T-helper 17 cell (primary cell): ENCODE data around the gene RTN4RL1. TPM values are rescaled to one million over a fixed set of nuclear protein-coding genes. Genes with fewer than 3 reads are reported as not detected.
A peak's percentile ranks its signal among the peaks of the same experiment; 100 is the strongest.

Source experiments
- ATAC-seq: fragments of 150-1000 bp; cut with Tn5 transposase; 2 replicates; pipeline ENCODE4 v1.10.0; 2021; ENCODE audit warnings: mild to moderate bottlenecking, moderate library complexity
- DNase-seq, 3 donors: peaks; one replicate each; pipeline versions ENCODE4 v3.0.0 to v3.0.0-alpha.2; 2020 to 2021
- H3K9me3 ChIP-seq: one replicate; pipeline ENCODE4 v1.7.0; 2013; ENCODE audit warnings: low read length, mild to moderate bottlenecking; ENCODE audit not compliant: control insufficient read depth, poor library complexity, severe bottlenecking
- H3K27ac Mint-ChIP-seq: one replicate; pipeline ENCODE4 v1.8.0; 2022; ENCODE audit warnings: mild to moderate bottlenecking, moderate library complexity, mixed read lengths
- H3K27me3 Mint-ChIP-seq: one replicate; pipeline ENCODE4 v1.8.0; 2022; ENCODE audit warnings: mixed read lengths
- H3K36me3 Mint-ChIP-seq: one replicate; pipeline ENCODE4 v1.8.0; 2022; ENCODE audit warnings: low read depth, mixed read lengths
- H3K4me1 Mint-ChIP-seq: one replicate; pipeline ENCODE4 v1.8.0; 2022; ENCODE audit warnings: mild to moderate bottlenecking, mixed read lengths
- H3K4me3 Mint-ChIP-seq: one replicate; pipeline ENCODE4 v1.8.0; 2022; ENCODE audit warnings: mild to moderate bottlenecking, moderate library complexity, mixed read lengths
- total RNA-seq, 4 donors: library from RNA in 2 of 4; stranded (reverse) in 2 of 4; gene quantifications; one replicate each; pipeline ENCODE4 v1.2.3 and lab custom pipeline; 2022 to 2026

The RTN4RL1 gene
- total RNA-seq, 2 donors from 2014 or later: 0.21 to 0.90 TPM

DNA sequence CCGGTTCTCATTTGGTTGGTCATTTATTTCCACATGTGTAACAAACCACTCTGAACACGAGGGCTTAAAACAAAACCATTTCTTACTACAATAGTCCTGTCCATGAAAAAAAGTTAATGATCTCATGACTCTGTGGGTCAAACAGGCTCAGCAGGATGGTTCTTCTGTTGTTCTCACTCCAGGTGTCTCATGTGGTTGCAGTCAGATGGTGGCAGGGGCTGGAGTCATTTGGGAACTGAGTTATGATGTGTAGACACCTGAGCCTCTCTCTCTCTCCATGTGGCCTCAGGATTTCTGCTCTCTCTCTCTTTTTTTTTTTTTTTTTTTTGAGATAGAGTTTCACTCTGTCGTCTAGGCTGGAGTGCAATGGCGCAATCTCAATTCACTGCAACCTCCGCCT lies 55.4 kb downstream of the RTN4RL1 start:
- no peak for ATAC-seq
- peaks cover 36% of the 10 kb centered on the region for H3K27me3 Mint-ChIP-seq

DNA sequence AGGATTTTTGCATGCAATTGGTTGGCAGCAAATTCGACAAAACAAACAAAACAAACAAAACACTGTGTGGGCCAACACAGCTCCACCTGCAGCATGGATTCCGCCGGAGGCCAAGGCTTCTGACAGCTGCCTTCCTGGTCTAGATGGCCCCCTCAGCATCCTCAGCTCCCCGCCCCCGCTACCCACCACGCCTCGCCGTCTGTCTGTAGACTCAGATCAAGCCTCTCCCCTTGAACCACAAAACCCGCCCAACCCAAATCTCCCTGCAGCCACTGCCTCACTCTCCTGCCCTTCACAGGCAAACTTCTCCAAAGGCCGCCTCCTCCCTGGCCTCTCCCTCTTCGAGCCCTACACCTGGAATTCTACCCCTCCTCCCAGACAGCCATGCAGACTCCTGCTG lies 57.9 kb downstream of the RTN4RL1 start:
- Mint-ChIP-seq H3K4me3 (no peak overlapping the region), H3K4me1 (peaks cover 7% of the 10 kb centered on the region), H3K27me3 (peaks cover 29% of the 10 kb centered on the region), H3K27ac (no peak overlapping the region), H3K36me3 (peaks cover 7% of the 10 kb centered on the region)
- H3K9me3 ChIP-seq: no peaks in the 10 kb centered on the region
- ATAC-seq: no peak
- DNase-seq: no peak

More for the DNA sequence above, 55.4 kb downstream of the RTN4RL1 start:
- H3K36me3 Mint-ChIP-seq: peaks cover 12% of the 10 kb centered on the region
- H3K4me1 Mint-ChIP-seq: peaks cover 15% of the 10 kb centered on the region
- H3K27ac Mint-ChIP-seq: no peak overlapping the region
- DNase-seq: no peak
- H3K9me3 ChIP-seq: no peaks in the 10 kb centered on the region
- no peak overlapping the region for H3K4me3 Mint-ChIP-seq

DNA sequence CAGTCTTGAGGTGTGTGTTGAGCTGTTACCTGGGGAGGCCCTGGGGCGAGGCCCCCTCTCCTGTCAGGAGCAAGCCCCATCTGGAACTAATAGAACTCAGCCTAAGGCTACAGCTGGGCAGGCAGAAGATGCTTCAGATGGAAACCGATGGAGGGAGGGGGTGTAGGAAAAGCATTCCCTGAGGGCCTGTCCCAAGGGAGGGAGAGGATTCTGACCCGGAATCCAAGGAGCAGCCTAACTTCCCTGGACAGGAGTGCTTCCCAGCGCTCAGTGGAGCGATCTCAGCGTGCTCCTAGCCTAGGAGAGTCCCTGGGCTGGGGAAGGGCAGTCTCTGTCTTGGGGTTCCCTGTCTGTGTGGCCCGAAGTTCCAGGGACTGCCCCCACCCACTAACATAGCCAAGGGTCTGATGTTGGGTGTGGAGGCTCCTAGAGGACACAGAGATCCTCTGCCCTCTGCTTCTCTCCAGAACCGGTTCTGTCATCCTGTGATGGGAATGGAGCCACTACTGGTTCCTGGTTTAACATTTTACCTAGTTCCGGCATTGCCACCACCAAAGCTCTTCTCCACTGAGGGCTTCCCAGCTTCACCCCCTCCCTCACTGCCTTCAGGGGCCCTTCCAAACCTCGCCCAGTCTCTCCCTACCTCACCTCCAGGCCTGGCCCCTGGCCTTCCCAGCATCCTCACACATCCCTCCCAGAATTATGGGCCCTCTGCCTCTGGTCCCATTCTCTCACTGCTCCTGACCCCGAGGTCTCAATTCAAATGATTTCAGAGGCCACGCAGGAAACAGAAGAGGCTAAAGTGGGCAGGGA lies 58.7 kb downstream of the RTN4RL1 start:
- H3K36me3 Mint-ChIP-seq: peaks cover 7% of the 10 kb centered on the region
- no peak for DNase-seq
- no peak for ATAC-seq
- no peak overlapping the region for H3K4me3 Mint-ChIP-seq
- peaks cover 7% of the 10 kb centered on the region for H3K4me1 Mint-ChIP-seq
- no peaks in the 10 kb centered on the region for H3K9me3 ChIP-seq
- no peak overlapping the region for H3K27ac Mint-ChIP-seq
- H3K27me3 Mint-ChIP-seq: peaks cover 29% of the 10 kb centered on the region

DNA sequence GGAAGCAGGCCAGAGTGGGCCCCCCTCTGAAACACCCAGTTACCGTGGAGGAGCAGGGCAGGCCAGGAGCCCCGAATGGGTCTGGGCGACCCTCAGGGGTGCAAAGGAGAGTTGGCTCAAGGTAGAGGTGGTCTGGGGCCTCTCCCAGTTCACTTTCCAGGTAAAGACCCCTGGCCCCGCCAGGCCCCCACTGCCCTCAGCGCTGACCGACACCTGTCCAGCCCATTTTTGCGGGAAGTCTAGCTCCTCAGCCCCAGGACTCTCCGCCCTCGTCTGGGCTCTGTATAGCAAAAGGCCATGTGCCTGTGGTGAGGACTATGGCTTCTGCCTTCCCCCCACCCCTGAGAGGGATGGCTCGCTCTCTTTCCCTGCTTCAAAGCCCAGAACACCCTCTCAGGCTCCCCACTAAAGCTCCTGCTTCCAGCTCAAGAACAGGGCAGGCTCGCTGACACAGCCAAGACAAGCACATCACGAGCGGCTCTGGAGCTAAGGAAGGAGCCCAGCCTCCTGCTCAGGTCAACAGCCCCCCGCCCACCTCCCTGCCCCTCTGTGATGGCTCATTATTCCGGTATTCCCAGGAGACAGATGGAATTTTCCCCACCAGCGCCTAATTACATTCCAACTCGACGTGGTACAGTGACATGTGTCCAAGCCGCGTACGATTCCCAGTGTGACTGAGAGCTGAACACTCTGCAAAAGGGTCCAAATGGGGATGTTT lies 59.4 kb downstream of the RTN4RL1 start:
- H3K36me3 Mint-ChIP-seq: peaks cover 5% of the 10 kb centered on the region
- ATAC-seq (no peak), DNase-seq (no peak)
- H3K4me3 Mint-ChIP-seq: no peak overlapping the region
- no peaks in the 10 kb centered on the region for H3K9me3 ChIP-seq
- H3K27ac Mint-ChIP-seq: no peak overlapping the region
- H3K27me3 Mint-ChIP-seq: peaks cover 25% of the 10 kb centered on the region
- peaks cover 7% of the 10 kb centered on the region for H3K4me1 Mint-ChIP-seq

DNA sequence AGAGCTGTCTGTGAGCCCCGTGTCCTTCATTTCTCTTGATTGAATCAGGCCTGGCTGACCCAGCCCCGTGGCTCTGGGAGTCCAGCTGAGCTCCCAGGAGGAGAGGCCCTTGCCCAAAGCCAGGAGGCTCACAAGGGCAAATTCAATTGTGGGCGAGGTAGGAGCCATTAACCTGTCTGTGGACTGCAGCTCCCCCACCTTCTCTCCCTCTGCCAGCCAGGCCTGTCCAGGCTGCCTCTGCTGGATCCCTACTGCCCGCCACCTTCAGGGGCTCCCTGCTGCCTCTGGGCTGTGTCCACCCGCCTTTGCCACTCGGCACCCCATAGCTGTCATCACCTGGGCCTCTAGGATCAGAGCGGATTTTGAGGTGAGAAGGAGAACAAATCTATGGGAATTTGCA lies 61.9 kb downstream of the RTN4RL1 start:
- no peak for ATAC-seq
- Mint-ChIP-seq H3K4me1 (peaks cover 9% of the 10 kb centered on the region), H3K27ac (no peak overlapping the region), H3K36me3 (peaks cover 2% of the 10 kb centered on the region), H3K4me3 (no peak overlapping the region), H3K27me3 (peaks cover 15% of the 10 kb centered on the region)
- DNase-seq: no peak
- H3K9me3 ChIP-seq: no peaks in the 10 kb centered on the region

DNA sequence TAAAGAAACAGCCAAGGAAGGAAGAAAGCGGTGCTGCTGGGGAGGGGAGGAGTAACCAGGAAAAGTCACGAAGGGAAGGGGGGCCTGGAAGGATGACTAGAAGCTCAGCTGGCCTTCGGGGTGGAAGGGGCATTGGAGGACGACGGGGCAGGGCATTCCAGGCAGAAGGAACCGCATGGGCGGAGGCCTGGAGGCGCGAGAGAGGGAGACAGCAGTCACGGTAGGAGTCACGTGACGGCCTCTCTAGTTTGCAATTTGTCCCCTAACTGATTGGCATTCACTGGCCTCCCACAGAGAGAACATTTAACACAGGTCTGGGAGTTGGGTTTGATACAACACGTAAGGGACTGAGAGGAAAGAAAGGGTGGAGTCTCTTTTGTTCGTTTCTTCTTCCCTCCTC lies 63.9 kb downstream of the RTN4RL1 start:
- DNase-seq (no peak), ATAC-seq (no peak)
- H3K27me3 Mint-ChIP-seq: no peaks in the 10 kb centered on the region
- H3K9me3 ChIP-seq: no peaks in the 10 kb centered on the region
- no peak overlapping the region for H3K4me3 Mint-ChIP-seq
- peak overlapping the region; percentile 34 for H3K27ac Mint-ChIP-seq
- H3K4me1 Mint-ChIP-seq: peaks cover 2% of the 10 kb centered on the region
- H3K36me3 Mint-ChIP-seq: no peaks in the 10 kb centered on the region

DNA sequence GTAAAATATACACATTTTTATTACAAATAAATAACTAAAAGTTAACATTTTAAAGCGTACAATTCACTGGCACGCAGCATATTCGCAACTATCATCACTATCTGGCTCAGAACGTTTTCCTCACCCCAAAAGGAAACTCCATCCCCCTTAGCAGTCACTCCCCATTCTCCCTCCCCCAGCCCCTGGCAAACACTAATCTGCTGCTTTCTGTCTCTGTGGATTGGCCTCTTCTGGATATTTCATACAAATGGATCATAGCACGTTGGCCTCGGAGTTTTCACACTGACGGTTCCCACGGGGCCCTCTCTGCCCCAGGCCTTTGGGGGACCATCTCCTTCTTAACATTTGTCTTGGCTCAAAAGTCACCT lies 64.6 kb downstream of the RTN4RL1 start:
- peaks cover 2% of the 10 kb centered on the region for H3K4me1 Mint-ChIP-seq
- ATAC-seq (no peak), DNase-seq (no peak)
- no peaks in the 10 kb centered on the region for H3K36me3 Mint-ChIP-seq
- peak overlapping the region; percentile 34 for H3K27ac Mint-ChIP-seq
- H3K27me3 Mint-ChIP-seq: no peaks in the 10 kb centered on the region
- H3K4me3 Mint-ChIP-seq: no peak overlapping the region
- no peaks in the 10 kb centered on the region for H3K9me3 ChIP-seq

DNA sequence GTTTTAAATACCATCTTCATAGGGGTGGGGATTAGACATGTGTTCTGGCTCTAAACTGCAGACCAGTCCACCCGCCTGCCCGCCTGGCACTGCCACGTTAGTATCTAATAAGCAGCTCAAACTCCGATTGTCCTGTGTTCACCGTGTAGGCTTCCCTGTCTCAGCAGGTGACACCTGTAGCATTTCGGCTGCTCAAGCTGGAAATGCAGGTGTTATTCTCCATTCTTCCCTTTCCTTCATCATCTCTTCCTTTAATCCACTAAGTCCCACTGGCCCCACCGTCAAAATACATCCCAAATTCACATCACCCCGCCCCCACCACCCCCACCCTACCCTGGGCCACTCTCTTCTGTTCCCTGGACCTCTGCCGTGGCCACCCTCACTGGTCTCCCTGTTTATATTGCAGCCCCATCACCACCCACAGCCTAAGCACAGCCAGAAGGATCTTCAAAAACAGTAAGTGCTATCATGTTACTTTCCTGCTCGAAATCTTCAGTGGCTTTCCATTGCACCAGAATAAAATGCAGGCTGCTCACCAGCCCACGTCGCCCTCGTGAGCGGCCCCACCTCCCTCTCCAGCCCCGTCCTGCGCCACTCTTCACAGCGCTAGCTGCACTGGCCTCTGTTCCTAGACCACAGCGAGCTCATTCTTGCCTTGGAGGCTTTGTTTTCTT lies 65.1 kb downstream of the RTN4RL1 start:
- H3K4me3 Mint-ChIP-seq: no peak overlapping the region
- H3K27ac Mint-ChIP-seq: peak overlapping the region; percentile 61
- no peaks in the 10 kb centered on the region for H3K36me3 Mint-ChIP-seq
- H3K9me3 ChIP-seq: no peaks in the 10 kb centered on the region
- no peaks in the 10 kb centered on the region for H3K27me3 Mint-ChIP-seq
- no peak for DNase-seq
- no peak for ATAC-seq
- peaks cover 2% of the 10 kb centered on the region for H3K4me1 Mint-ChIP-seq

GRCh38 chr17:1958134-1958881 lies 66.8 kb downstream of the RTN4RL1 start:
- Mint-ChIP-seq H3K27ac (no peak overlapping the region), H3K27me3 (peaks cover 7% of the 10 kb centered on the region), H3K36me3 (no peaks in the 10 kb centered on the region), H3K4me1 (peaks cover 2% of the 10 kb centered on the region), H3K4me3 (no peak overlapping the region)
- DNase-seq (no peak), ATAC-seq (no peak)
- no peaks in the 10 kb centered on the region for H3K9me3 ChIP-seq

GRCh38 chr17:1957037-1957436 lies 68.1 kb downstream of the RTN4RL1 start:
- peaks cover 2% of the 10 kb centered on the region for H3K4me1 Mint-ChIP-seq
- no peak overlapping the region for H3K27ac Mint-ChIP-seq
- H3K9me3 ChIP-seq: no peaks in the 10 kb centered on the region
- ATAC-seq (no peak), DNase-seq (no peak)
- H3K4me3 Mint-ChIP-seq: no peak overlapping the region
- no peaks in the 10 kb centered on the region for H3K36me3 Mint-ChIP-seq
- H3K27me3 Mint-ChIP-seq: peaks cover 7% of the 10 kb centered on the region

GRCh38 chr17:1956134-1956533 lies 69.0 kb downstream of the RTN4RL1 start:
- H3K4me1 Mint-ChIP-seq: peaks cover 2% of the 10 kb centered on the region
- DNase-seq (no peak), ATAC-seq (no peak)
- no peak overlapping the region for H3K4me3 Mint-ChIP-seq
- H3K36me3 Mint-ChIP-seq: no peaks in the 10 kb centered on the region
- peaks cover 7% of the 10 kb centered on the region for H3K27me3 Mint-ChIP-seq
- no peaks in the 10 kb centered on the region for H3K9me3 ChIP-seq
- no peak overlapping the region for H3K27ac Mint-ChIP-seq

GRCh38 chr17:1953831-1954230 lies 71.3 kb downstream of the RTN4RL1 start:
- no peak overlapping the region for H3K4me3 Mint-ChIP-seq
- ATAC-seq: no peak
- DNase-seq: no peak
- H3K27ac Mint-ChIP-seq: no peak overlapping the region
- H3K4me1 Mint-ChIP-seq: no peaks in the 10 kb centered on the region
- no peaks in the 10 kb centered on the region for H3K9me3 ChIP-seq
- H3K27me3 Mint-ChIP-seq: peaks cover 7% of the 10 kb centered on the region
- no peaks in the 10 kb centered on the region for H3K36me3 Mint-ChIP-seq

- Mint-ChIP-seq H3K27me3 (peaks cover 7% of the 10 kb centered on the region), H3K4me1 (no peaks in the 10 kb centered on the region), H3K36me3 (no peaks in the 10 kb centered on the region), H3K4me3 (peak overlapping the region; percentile 41), H3K27ac (no peak overlapping the region)
- no peak for ATAC-seq
- DNase-seq: no peak
- H3K9me3 ChIP-seq: no peaks in the 10 kb centered on the region
Observed at GRCh38 chr17:1951920-1952319, 73.2 kb downstream of the RTN4RL1 start.
